HG02885 (cell line): ENCODE measurements around the gene RAP2C.

Source experiments
- ATAC-seq: cut with Tn5 transposase; IDR thresholded peaks from one replicate; pipeline ENCODE4 v1.9.1; 2021; ENCODE audit warnings: mild to moderate bottlenecking; ENCODE audit not compliant: unreplicated experiment, poor library complexity

RAP2C gene

DNA sequence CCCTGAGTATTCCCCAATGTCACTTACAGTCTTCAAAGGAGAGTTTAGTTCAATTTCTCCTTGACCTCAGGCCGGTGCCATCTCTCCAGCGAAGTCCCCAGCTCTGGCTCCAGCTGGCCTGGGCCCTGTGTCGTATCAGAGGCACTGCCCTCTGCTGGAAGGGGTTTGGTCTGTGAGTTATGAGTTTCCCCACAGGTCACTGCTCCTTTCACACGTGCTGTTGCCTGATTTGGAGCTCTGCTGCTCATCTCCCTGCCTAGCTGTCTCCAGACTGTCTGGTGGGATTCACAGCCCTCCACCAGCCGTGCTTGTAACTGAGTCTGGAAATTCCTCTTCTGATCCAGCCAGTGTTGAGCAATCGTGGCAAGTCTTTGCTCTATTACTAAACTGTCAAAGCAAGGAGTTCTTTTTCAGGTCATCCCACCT, at the start of gene RAP2C:
RAP2C (minus strand) TSS at position 105 of the 426 bp plus-strand sequence. CDS start 2,179 bp downstream, outside the sequence.
- peak; percentile 64 for ATAC-seq

DNA sequence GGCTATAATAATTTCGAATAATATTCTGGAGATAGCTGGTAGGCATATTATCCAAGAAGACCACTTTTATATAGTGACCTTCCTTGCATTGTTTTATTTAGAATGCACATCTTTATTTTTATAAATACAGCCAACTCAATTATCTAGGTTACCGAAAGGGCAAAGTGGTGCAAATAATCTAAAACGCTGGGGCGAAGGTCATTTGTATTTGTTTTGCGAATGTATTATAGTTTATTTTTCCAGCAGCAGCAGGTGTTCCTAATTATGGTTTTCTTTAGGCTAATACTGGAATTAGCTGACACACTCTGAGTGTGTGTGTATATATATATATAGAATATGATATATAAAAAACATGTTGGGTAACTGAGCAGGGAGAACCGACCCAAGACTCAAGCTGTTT, 48.1 kb upstream of the RAP2C start:
- no peak for ATAC-seq

DNA sequence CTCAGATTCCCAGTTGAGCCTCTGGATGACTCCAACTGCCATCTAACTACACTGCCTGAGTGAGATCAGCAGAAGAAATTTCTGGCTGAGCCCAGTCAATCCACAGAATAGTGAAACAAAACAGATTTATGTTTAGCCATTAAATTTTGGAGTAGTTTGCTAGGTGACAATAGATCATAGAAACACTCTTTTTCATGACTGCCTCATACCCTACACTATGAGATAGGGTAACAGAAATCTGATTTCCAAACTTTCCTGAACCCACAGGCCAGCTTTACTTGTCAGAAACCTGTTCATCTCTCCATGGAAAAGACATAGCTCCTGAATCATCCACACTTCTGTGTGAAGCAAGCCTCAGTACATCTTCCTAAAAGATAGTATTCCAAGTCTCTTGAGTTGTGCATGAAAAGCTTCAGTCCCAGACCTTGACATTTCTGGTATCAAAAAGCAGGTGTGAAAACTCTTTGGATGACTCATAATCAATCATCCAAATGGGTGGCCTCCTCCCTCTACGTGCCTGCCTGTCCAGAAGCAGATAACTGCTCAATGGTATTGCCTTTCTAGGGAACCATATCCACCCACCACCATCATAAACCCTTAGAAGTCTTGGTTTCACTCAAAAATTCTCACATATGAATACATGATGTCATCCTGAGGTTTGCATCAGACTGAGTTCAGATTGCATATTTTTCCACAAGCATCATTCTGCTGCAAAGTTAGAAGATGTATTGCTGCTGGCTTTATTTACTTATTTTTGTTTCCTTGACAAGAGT, 47.5 kb upstream of the RAP2C start:
- ATAC-seq: peak; percentile 87

DNA sequence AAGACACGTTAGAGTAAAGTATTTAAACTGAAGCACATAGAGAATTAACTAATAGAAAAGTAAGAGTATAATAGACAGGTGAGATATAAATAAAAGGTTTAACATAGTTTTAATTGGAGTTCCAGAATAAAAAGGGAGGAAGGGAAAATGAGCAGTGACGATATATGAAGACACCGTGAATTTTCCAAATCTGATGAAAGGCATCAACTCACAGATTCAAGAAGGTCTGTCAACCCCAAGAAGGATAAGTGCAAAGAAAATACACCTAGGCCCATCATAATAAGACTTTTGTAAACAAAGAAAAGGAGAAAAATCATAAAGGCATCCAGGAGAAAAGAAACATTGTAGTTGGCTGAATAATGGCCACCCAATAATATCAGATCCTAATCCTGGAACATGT, 43.9 kb upstream of the RAP2C start:
- ATAC-seq: no peak

DNA sequence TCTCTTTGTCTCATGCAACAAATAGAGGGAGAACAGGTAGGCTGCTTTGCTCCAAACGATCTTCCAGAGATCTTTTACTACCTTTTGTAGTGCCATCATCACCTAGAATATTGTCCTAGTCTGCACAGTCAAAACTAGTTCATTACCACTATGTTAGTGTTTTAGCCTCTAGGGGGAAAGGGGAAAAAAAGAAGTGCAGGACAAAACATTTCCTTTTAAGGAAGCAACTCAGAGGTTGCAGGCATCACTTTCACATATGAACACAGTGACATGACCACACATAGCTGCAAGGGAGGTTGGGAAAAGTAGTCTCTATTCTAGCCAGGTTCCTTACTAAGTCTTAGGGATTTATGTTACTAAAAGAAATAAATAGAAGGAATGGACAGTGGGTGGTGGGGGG, 39.3 kb upstream of the RAP2C start:
- ATAC-seq: no peak

DNA sequence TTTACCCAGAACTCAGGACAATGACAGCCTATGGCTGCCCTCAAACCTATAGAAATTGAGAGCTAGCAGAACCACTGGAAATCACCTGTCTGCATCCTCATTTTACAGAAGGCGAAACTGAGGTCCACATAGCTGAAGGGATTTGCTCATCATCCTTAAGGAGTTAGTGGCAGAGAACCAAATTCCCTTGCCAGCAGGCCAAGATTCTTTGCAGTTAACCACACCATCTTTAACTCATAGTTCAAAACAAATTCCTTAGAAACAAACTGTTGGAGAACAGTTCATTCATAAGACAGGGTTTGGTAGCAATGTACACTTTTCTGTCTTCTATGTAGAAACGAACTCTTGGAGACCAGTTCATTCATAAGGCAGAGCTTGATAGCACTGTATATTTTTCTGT, 37.9 kb upstream of the RAP2C start:
- ATAC-seq: no peak

DNA sequence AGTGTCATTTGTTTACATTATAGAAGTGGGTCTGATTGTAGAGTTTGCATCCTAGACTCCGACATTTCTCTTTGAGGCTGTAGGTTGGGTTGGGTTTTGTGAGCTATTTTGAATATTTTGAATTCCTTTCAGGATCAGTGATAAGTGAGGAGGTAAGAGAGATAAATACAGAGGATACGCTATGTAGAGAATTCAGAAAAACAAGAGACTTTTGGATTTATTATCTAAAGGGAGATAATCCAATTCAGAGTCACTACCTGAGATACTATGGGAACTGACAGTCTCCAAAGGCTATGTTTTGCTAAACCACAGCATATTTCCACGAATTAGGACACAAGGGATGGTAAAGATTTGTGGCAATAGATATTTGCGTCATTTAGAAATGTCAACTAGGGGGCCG, 16.9 kb upstream of the RAP2C start:
- ATAC-seq: no peak

DNA sequence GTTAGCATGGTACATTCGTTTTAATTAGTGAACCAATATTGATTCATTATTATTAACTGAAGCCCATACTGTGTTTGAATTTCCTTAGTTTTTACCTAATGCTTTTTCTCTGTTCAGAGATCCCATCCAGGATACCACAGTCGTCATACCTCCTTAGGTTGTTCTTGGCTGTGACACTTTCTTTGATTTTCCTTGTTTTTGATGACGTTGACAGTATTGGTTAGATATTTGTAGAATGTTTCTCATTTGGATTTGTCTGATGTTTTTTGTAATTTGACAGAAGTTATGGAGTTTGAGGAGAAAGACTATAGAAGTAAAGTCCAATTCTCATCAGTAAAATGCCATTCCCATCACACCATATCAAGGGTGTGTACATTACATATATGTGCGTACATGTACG, 16.2 kb upstream of the RAP2C start:
- no peak for ATAC-seq

DNA sequence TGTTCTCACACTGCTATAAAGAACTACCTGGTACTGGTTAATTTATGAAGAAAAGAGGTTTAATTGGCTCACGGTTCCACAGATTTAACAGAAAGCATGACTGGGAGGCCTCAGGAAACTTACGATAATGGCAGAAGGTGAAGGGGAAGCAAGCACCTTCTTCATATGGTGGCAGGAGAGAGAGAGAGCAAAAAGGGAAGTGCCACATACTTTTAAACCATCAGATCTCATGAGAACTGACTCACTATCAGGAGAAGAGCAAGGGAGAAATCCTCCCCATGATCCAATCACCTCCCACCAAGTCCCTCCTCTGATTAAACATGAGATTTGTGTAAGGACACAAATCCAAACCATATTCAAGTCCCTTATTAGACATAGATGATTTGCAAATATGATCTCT, 12.3 kb upstream of the RAP2C start:
- no peak for ATAC-seq

DNA sequence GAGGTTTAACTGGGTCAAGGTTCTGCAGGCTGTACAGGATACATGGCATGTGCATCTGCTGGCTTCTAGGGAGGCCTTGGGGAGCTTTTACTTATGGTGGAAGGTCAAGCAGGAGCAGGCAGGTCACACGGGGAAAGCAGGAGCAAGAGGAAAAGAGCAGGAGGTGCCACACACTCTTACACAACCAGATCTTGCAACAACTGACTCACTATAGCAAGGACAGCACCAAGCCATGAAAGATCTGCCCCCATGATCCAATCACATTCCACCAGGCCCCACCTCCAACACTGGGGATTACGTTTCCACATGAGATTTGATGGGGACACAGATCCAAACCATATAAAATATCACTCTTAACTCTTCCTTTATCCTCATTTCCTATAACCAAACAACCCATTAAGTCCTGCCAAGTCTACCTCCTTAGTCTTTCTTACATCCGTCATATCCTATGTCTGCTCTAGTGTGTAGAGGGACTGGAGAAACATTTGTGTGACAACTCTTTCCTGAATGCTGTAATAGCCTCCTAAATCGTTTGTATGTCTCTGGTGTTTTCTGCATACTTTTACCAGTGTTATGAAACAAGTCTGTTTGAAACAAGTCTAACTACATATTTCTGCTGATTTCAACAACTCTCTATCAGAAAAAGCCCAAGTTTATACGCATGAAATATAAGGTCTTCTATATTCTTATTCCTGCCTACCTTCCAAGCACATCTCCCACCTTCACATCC, 8.3 kb upstream of the RAP2C start:
- no peak for ATAC-seq

DNA sequence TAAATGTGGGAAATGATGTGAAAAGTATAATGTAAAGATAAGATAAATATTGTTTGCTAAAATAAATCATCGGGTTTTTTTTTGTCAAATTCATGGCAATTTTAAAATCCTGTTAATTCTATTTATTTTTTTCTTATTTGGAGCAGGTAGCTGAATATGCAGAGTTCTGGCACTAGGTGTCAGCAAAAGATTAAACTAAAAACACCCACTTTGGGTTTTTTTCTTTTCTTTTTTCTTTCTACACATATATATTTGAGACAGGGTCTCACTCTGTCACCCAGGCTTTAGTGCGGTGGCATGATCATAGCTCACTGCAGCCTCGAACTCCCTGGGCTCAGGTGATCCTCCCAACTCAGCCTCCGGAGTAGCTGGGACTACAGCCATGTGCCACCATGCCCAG, 6.9 kb upstream of the RAP2C start:
- ATAC-seq: no peak

DNA sequence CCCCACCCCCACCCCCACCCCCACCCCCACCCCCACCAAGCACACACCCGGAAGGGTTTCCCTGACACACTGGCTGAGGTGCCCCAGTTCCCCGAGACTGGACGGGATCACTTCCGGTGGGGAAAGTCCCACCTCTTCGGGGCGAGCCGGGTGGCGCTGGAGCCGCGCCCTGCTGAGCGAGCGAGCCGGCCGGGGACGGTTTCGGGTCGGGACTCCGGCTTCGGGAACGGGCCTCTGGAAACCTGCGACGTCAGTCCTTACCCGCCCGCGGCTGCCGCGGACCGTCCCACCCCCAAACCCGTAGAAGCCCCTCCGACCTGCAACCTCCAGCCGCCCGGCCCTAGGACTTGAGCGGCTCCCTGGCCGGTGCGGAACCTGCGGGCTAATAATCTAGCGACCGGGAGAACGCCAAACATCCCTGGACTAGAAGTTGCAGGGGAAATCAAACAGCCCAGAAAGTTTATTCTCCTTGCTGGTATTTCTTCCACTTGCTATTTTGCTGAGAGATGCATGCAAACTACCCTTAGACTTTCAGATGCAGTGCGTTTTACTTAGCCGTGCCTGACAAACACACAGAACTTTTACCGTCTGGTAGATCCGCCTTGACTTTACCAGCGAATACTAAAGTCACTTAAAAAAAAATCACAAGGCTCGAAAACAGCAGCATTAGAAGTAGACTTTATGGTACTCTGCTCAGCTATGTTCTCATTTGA, 991 bp downstream of the RAP2C start:
- peak; percentile 54 for ATAC-seq

DNA sequence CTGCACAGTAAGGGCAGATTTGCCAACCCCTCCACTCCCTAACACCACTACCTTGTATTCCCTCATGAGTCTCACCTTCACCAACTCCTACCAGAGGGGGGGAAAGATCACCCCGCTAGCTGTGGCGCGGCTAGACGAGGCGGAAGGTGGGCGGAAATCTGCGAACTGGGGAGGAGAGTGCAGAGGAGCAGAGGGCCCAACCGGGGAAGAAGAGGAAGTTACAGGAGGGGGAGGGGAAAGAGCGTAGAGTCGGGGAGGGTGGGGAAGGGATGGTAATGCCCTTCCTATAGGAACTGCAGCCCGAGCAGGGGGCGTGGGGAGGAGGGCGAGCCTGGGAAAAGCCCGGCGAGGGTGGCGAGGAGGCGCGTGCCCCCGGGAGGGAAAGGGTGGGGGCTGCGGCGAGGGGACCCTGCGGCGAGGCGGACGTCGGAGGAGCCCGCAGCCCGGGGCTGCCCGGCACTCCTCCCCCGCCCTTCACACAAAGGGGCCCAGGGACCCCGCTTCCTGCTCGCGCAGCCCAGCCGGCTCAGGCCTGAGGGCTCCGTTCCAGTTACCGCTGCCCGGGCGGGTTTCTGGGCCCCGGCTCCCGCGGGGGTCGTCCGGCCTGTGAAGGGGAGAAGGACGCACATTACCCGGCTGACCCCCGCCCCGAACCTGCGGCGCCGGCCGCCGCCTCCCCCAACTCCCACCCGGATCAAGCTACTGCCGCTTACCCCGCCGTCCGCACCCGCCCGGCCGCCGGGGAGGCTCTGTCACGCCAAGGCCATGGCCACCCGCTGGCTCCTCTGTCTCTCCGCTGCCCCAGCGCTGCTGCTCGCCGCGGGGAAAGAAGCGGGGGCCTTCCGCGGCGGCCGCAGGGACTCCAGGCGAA, 1.8 kb downstream of the RAP2C start:
- ATAC-seq: peak; percentile 68

DNA sequence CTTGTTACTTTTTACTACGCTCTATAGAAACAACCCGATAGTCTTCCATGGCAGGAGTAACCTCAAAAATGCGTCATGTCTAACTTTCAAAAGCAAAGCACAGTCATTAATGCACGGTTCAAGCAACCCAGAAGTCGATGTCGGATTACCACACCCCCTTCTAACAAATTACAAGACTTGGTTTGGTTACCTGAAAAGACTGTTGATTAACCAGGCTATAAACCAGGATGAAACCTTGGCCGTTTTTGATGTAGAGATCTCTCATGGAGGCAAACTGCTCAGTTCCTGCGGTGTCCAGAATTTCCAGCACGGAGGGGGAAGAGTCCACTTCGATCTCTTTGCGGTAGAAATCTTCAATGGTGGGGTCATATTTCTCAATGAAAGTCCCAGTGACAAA, 2.4 kb downstream of the RAP2C start:
- ATAC-seq: peak; percentile 16

DNA sequence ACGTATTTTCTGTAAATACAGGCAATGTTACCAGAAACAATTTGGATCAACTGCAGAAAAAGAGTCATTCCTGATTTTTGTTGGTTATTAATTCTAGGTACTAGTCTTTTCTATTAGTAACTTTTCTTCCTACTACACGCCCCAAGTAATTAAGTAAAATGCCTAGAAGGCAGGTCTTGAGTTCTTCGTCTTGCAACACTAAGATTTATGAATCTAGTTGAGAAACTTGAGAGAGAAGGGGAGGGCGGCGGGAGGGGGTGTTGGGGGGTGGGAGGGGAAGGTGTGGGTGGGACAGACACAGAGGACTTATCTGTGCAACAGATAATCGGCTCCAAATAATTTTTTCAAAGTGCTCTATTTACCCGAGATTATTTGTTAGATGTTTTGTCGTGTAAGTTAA, 3.0 kb downstream of the RAP2C start:
- no peak for ATAC-seq

DNA sequence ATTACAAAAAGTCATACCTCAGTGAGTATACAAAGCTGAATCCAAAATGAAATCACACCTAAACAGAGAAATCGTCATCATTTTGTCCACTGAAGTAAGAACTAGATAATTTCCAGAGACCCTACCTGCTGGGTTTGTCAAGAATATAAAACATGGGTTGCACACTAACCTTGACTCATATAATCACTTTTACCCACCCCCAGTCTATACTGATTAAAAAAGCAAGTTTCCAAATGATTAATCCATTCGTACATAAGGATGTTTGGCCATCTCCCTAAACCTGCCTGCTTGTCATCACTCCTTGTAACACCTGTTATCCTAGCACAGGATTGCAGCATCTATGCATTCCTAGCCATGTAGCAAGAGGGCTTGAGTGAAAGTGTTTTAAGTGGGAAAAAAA, 4.7 kb downstream of the RAP2C start:
- no peak for ATAC-seq

DNA sequence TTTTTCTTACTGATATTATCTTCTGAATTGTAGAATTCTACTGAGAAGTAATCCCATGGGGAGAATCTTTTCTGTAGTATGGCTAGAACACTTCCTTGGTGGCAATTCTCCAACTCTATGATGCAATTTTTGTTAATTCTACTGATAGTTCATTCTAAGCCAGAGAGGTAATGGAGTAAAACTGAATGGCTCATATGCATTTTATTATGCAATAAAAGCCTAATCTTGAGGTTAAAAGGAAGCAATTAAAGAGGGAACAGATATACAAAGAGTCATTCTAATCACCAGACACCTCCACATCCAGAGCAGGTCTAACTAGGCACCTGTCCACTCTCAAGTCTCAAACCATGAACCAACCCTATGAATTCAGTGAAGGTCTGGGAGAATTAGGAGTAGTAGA, 9.7 kb downstream of the RAP2C start:
- ATAC-seq: no peak

DNA sequence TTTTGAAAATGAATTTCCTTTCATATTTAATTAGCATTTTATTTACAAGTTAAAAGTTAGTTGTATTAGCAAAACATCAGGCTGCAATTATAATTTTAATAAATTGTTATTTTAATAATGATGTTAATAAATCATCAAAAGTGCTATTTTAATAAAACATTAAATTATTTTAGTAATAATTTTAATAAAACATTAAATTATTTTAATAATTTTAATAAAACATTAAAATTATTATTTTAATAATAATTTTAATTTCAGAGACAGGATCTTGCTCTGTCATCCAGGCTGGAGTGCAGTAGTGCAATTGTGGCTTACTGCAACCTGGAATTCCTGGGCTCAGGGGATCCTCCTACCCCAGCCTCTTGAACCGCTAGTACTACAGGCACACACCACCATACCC, 10.8 kb downstream of the RAP2C start:
- ATAC-seq: no peak

DNA sequence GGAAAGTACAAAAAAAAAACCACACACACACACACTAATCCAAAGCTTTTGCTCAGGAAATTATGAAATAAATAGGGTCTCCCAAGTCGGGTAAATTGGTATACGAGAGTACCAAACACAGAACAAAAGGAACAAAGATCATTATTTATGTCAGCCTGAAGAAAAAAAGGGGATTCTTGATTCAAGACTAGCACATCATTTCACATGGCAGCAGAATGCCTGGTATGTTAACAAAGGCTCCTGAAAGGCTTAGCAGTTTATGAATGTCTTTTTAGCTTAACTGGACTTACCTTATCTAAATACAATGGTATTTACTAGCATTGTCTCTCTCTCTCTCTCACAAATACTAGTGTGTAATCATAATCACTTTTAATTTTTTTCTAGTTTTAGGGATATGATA, 11.3 kb downstream of the RAP2C start:
- no peak for ATAC-seq

DNA sequence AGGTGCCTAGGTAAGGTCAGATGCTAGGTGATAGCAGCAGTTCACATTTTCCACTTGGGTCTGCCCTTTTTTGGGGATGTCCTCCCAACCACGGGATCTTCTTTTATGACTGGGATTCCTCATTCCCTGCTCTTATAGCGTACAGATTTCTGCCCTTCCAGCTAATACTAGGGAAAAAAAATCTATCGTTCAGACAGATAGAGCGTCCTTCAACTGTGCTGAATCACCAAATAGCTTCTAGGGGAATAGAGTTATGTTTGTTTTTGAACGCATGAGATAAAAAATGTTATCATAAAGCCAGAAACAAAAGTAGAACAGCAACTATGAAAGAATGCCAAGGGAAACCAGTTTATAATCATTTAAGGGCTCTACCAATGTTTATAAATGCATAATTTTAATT, 13.0 kb downstream of the RAP2C start:
- no peak for ATAC-seq
